Vagina (tissue), 2 donors: ENCODE results near the gene STIM1. TPM values are rescaled to one million over a fixed set of nuclear protein-coding genes. Genes with fewer than 3 reads are reported as not detected.

Experiments used
- DNase-seq, 2 donors: peaks; one replicate each; pipeline ENCODE4 v3.0.0-alpha.2; 2017; ENCODE audit errors: extremely low spot score in 2 of 2
- H3K27ac ChIP-seq: fragments of 200-600 bp; sonication (generic); one replicate; pipeline ENCODE4 v1.5.1; 2019
- H3K27me3 ChIP-seq: fragments of 200-600 bp; sonication (generic); one replicate; pipeline ENCODE4 v1.5.1; 2019
- H3K36me3 ChIP-seq, 2 donors: fragments of 200-600 bp; sonication (generic); one replicate each; pipeline ENCODE4 v1.5.1; 2017 to 2019
- H3K4me1 ChIP-seq: fragments of 200-600 bp; sonication (generic); one replicate; pipeline ENCODE4 v1.5.1; 2019
- H3K4me3 ChIP-seq, 2 donors: fragments of 200-600 bp; sonication (generic); 1 replicate in 1 of 2; 2 replicates in 1 of 2; pipeline ENCODE4 v1.5.1; 2016 to 2019
- H3K9me3 ChIP-seq: fragments of 200-600 bp; sonication (generic); one replicate; pipeline ENCODE4 v1.5.1; 2019
- POLR2A ChIP-seq, 2 donors: fragments of 450-650 bp; IDR thresholded peaks; one replicate each; pipeline ENCODE4 v1.6.1; 2017; ENCODE audit warnings: antibody characterized with exemption in 2 of 2, mild to moderate bottlenecking in 2 of 2, moderate library complexity in 2 of 2
- POLR2AphosphoS5 ChIP-seq, 2 donors: sonication (generic); formaldehyde crosslinking; IDR thresholded peaks; one replicate each; pipeline ENCODE4 v1.9.0; 2017; ENCODE audit warnings: antibody characterized with exemption in 2 of 2, mild to moderate bottlenecking in 2 of 2, low read depth in 1 of 2; ENCODE audit not compliant: insufficient read depth in 1 of 2
- intact Hi-C: fragments of 100-400 bp; cut with DNase I; formaldehyde crosslinking; loops from one replicate; pipeline ENCODE4 v1.15.1; 2023
- total RNA-seq: library from RNA; depleted of rRNA; stranded (reverse); fragments of >200 nt; gene quantifications from one replicate; pipeline ENCODE4 v1.2.3, GENCODE V29; 2016
- TF ChIP-seq, protein P1 (sequence below), 3 experiments: fragments of 450-650 bp in 2 of 3; fragments of 200-600 bp in 1 of 3; sonication (generic) in 1 of 3; IDR thresholded peaks; one replicate each; pipeline ENCODE4 v1.5.1; 2017 to 2019; ENCODE audit warnings: antibody characterized with exemption in 3 of 3, mild to moderate bottlenecking in 2 of 3, moderate library complexity in 2 of 3

STIM1 gene
- total RNA-seq, 1 donor from 2014 or later: 68.8 TPM

DNA sequence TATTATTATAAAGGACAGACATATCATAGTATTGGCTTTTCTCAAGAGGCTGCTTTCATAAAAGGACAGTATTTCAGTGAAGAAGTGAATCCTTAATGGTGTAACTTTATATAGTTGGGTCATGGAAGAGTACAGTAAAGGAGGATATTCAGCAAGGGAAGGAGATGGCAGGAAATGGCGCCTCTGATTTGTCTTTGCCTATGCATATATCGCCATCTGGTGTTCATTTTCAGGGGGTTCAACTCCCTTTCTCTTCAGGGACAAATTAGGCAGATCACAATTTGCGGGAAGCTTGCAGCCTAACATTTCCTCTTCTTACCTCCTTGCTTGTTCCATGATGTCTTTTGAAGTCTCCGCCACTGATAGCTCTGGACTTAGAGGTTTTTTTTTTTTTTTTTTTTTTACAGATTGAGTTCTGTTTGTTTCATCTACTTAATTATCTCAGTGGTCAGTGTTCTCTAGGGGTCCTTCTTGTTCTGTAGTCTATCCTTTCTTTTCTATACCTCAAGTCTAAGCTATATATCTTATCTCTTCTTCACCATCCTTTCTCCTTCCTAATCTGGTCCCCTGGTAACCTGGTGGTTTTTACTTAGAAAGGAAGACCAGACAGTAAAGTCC is 217.3 kb downstream of the STIM1 start:
- DNase-seq: no peak
- TF ChIP-seq POLR2A (IDR thresholded peaks at IDR 0.05) (no peak), POLR2AphosphoS5 (IDR thresholded peaks at IDR 0.05; ENCODE audit: insufficient read depth in 1 of 2, low read depth in 1 of 2) (peak in 1 of 2 donors; percentile 83)
- TF ChIP-seq, protein P1, sequence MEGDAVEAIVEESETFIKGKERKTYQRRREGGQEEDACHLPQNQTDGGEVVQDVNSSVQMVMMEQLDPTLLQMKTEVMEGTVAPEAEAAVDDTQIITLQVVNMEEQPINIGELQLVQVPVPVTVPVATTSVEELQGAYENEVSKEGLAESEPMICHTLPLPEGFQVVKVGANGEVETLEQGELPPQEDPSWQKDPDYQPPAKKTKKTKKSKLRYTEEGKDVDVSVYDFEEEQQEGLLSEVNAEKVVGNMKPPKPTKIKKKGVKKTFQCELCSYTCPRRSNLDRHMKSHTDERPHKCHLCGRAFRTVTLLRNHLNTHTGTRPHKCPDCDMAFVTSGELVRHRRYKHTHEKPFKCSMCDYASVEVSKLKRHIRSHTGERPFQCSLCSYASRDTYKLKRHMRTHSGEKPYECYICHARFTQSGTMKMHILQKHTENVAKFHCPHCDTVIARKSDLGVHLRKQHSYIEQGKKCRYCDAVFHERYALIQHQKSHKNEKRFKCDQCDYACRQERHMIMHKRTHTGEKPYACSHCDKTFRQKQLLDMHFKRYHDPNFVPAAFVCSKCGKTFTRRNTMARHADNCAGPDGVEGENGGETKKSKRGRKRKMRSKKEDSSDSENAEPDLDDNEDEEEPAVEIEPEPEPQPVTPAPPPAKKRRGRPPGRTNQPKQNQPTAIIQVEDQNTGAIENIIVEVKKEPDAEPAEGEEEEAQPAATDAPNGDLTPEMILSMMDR (IDR thresholded peaks at IDR 0.05): peak; percentile 90 to 94 (median 92)
- intact Hi-C loops: loop anchor here (2.0 kb wide), 1 partner anchor 224 kb away; no protein-coding TSS in a partner anchor
- H3K27ac ChIP-seq: no peak overlapping the region
- no peaks in the 10 kb centered on the region for H3K9me3 ChIP-seq
- H3K27me3 ChIP-seq: no peaks in the 10 kb centered on the region
- no peak overlapping the region for H3K4me3 ChIP-seq
- H3K4me1 ChIP-seq: peaks cover 17% of the 10 kb centered on the region
- H3K36me3 ChIP-seq: peaks cover 0 to 6% of the 10 kb centered on the region in 2 donors

DNA sequence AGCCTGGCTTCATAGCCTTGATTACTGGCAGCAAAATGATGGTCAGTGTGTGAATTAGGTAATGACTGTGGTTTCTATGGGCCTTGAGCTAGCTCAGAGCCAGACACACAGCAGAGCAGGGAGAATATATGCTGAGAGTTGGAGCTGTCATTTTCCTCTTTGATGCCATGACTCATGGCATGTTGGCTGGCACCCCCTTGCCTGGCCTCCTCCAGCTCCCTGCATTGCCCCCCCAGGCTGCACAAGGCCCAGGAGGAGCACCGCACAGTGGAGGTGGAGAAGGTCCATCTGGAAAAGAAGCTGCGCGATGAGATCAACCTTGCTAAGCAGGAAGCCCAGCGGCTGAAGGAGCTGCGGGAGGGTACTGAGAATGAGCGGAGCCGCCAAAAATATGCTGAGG is 218.8 kb downstream of the STIM1 start:
- no peak for DNase-seq
- TF ChIP-seq, protein P1 (IDR thresholded peaks at IDR 0.05): no peak
- TF ChIP-seq POLR2AphosphoS5 (IDR thresholded peaks at IDR 0.05; ENCODE audit: insufficient read depth in 1 of 2, low read depth in 1 of 2): no peak
- TF ChIP-seq POLR2A (IDR thresholded peaks at IDR 0.05): no peak
- no peaks in the 10 kb centered on the region for H3K27me3 ChIP-seq
- H3K9me3 ChIP-seq: no peaks in the 10 kb centered on the region
- H3K4me1 ChIP-seq: peaks cover 9% of the 10 kb centered on the region
- H3K27ac ChIP-seq: no peak overlapping the region
- H3K36me3 ChIP-seq: peaks cover 0 to 6% of the 10 kb centered on the region in 2 donors
- intact Hi-C loops: no loop called here
- no peak overlapping the region for H3K4me3 ChIP-seq

DNA sequence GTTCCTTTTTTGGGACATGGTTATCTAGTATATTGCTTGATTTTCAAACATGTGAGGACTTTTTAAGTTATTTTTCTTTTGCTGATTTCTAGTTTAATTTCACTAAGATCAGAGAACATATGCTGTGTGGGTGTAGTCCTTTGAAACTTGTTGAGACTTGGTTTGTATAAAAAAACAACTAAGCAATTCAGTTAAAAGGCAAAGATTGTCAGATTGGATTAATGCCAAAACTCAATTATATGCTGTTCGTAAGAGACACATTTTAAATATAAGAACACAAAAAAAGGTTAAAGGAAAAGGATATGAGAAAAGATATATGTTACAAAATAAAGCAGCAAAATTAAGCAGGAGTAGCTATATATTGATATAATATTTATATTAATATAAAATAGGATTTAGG is 221.3 kb downstream of the STIM1 start:
- H3K4me3 ChIP-seq: no peak overlapping the region

DNA sequence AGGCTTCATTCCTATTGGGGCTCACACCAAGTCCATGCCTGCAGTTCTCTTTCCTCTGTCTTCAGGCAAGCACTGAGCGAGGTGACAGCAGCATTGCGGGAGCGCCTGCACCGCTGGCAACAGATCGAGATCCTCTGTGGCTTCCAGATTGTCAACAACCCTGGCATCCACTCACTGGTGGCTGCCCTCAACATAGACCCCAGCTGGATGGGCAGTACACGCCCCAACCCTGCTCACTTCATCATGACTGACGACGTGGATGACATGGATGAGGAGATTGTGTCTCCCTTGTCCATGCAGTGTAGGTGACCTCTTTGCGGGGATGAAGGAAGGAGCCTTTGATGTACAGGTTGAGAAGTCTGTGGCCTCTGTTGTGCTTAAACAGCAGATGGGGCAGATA is 227.7 kb downstream of the STIM1 start:
- Histone ChIP-seq H3K27me3 (no peaks in the 10 kb centered on the region), H3K4me1 (no peaks in the 10 kb centered on the region), H3K9me3 (no peaks in the 10 kb centered on the region), H3K36me3 (peaks cover 4 to 58% of the 10 kb centered on the region in 2 donors), H3K27ac (no peak overlapping the region), H3K4me3 (no peak overlapping the region)
- intact Hi-C loops: no loop called here
- no peak for DNase-seq
- no peak for TF ChIP-seq POLR2AphosphoS5 (IDR thresholded peaks at IDR 0.05; ENCODE audit: insufficient read depth in 1 of 2, low read depth in 1 of 2)
- TF ChIP-seq, protein P1 (IDR thresholded peaks at IDR 0.05): no peak
- TF ChIP-seq POLR2A (IDR thresholded peaks at IDR 0.05): no peak

More for the DNA sequence above, 221.3 kb downstream of the STIM1 start:
- Histone ChIP-seq H3K27me3 (no peaks in the 10 kb centered on the region), H3K36me3 (peaks cover 0 to 20% of the 10 kb centered on the region in 2 donors), H3K4me1 (peaks cover 8% of the 10 kb centered on the region), H3K27ac (no peak overlapping the region), H3K9me3 (no peaks in the 10 kb centered on the region)
- intact Hi-C loops: no loop called here
- TF ChIP-seq POLR2A (IDR thresholded peaks at IDR 0.05) (no peak), POLR2AphosphoS5 (IDR thresholded peaks at IDR 0.05; ENCODE audit: insufficient read depth in 1 of 2, low read depth in 1 of 2) (no peak)
- TF ChIP-seq, protein P1 (IDR thresholded peaks at IDR 0.05): no peak
- no peak for DNase-seq

DNA sequence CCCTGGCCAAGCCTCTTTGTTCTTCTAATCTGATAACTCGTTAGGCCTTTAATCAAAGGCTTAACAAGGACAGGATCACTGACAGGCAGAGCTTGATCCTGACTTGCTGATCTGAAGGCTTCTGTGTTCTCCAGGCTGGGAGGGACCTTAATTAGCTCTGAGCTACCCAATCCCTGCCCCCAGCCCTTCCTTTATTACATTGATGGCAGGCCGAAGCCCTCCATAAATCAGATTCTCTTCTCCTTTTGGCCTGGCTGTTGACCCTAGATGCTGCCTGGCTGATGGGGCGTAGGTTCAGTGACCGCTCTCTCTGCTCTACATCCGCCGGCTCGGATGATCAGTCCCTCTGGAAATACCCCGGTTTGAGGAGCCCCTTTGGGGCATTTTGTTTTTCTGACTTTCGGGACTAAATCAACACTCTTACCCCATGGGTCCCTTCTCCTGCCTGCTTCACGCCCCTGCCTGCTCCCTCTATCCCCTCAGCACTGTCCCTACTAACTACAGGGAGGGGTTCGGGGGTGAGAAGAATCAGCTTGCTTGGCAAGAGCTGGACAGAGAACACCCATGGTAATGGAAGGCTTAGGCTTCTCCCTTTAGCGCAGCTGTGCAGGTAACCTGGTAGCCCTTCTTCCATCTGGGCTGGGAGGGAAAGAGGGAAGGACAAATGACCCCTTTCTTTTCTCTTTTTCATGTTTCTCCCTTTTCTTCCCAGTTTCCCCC is 229.1 kb downstream of the STIM1 start:
- DNase-seq: no peak

More for the DNA sequence above, 229.1 kb downstream of the STIM1 start:
- H3K27me3 ChIP-seq: no peaks in the 10 kb centered on the region
- H3K27ac ChIP-seq: no peak overlapping the region
- H3K9me3 ChIP-seq: no peaks in the 10 kb centered on the region
- intact Hi-C loops: no loop called here
- H3K36me3 ChIP-seq: peaks cover 4 to 59% of the 10 kb centered on the region in 2 donors
- H3K4me1 ChIP-seq: no peaks in the 10 kb centered on the region
- TF ChIP-seq POLR2AphosphoS5 (IDR thresholded peaks at IDR 0.05; ENCODE audit: insufficient read depth in 1 of 2, low read depth in 1 of 2) (no peak), POLR2A (IDR thresholded peaks at IDR 0.05) (no peak)
- TF ChIP-seq, protein P1 (IDR thresholded peaks at IDR 0.05): no peak
- H3K4me3 ChIP-seq: no peak overlapping the region
